GM12878 (cell line): Measurements from ENCODE around the gene KIF5A. TPM values are rescaled to one million over a fixed set of nuclear protein-coding genes. Genes with fewer than 3 reads are reported as not detected.

ENCODE experiments used
- ASH2L ChIP-seq: fragments of 300-600, 200-600 bp; sonication (generic); IDR thresholded peaks from 2 replicates; pipeline ENCODE4 v1.6.1; 2017; ENCODE audit warnings: low read depth, mild to moderate bottlenecking, borderline replicate concordance
- CBFB ChIP-seq: IDR thresholded peaks from 2 replicates; pipeline ENCODE4 v1.6.1; 2016; ENCODE audit warnings: antibody characterized with exemption, low read depth
- CBX5 ChIP-seq: sonication (generic); IDR thresholded peaks from 2 replicates; pipeline ENCODE4 v1.6.1; 2016; ENCODE audit warnings: low read depth, moderate library complexity, mild to moderate bottlenecking, inconsistent platforms
- CHD4 ChIP-seq: fragments of 200-600 bp; sonication (generic); IDR thresholded peaks from 2 replicates; pipeline ENCODE4 v1.6.1; 2016; ENCODE audit warnings: mild to moderate bottlenecking
- FOXK2 ChIP-seq: fragments of 450-650 bp; IDR thresholded peaks from 2 replicates; pipeline ENCODE4 v1.6.1; 2017; ENCODE audit warnings: mild to moderate bottlenecking, moderate library complexity
- IKZF2 ChIP-seq, 2 experiments: fragments of 450-650 bp; IDR thresholded peaks; 2 replicates each; pipeline ENCODE4 v1.6.1; 2017; ENCODE audit warnings: mild to moderate bottlenecking in 2 of 2, moderate library complexity in 2 of 2
- IRF5 ChIP-seq: fragments of 450-650 bp; IDR thresholded peaks from 2 replicates; pipeline ENCODE4 v1.6.1; 2017; ENCODE audit warnings: borderline replicate concordance
- NFIC ChIP-seq: IDR thresholded peaks from 2 replicates; pipeline ENCODE4 v1.6.1; 2012; ENCODE audit warnings: low read depth, mild to moderate bottlenecking, inconsistent platforms, low read length, moderate library complexity
- PML ChIP-seq: IDR thresholded peaks from 2 replicates; pipeline ENCODE4 v1.6.1; 2012; ENCODE audit warnings: low read length, inconsistent platforms
- RAD21 ChIP-seq: IDR thresholded peaks from 2 replicates; pipeline ENCODE4 v1.6.1; 2011; ENCODE audit warnings: mild to moderate bottlenecking, low read depth, low read length, moderate library complexity; ENCODE audit not compliant: insufficient read depth
- SIN3A ChIP-seq: IDR thresholded peaks from 2 replicates; pipeline ENCODE4 v1.6.1; 2012; ENCODE audit warnings: low read depth, low read length, improper control_type of control experiment
- SIX5 ChIP-seq: IDR thresholded peaks from 2 replicates; pipeline ENCODE4 v1.6.1; 2011; ENCODE audit warnings: mild to moderate bottlenecking, low read depth, low read length, moderate library complexity; ENCODE audit not compliant: severe bottlenecking
- SPI1 ChIP-seq: IDR thresholded peaks from 2 replicates; pipeline ENCODE4 v1.6.1; 2011; ENCODE audit warnings: low read depth, mild to moderate bottlenecking, low read length, moderate library complexity, borderline replicate concordance; ENCODE audit not compliant: insufficient read depth
- SREBF1 ChIP-seq: IDR thresholded peaks from 2 replicates; pipeline ENCODE4 v1.6.1; 2012; ENCODE audit warnings: mild to moderate bottlenecking, low read length
- SRF ChIP-seq, 2 experiments: IDR thresholded peaks; 2 replicates each; pipeline ENCODE4 v1.6.1; 2011; ENCODE audit warnings: low read depth in 2 of 2, low read length in 2 of 2, mild to moderate bottlenecking in 1 of 2, moderate library complexity in 1 of 2
- TCF12 ChIP-seq: IDR thresholded peaks from 2 replicates; pipeline ENCODE4 v1.6.1; 2011; ENCODE audit warnings: low read depth, mild to moderate bottlenecking, low read length
- ZBED1 ChIP-seq: IDR thresholded peaks from 2 replicates; pipeline ENCODE4 v1.6.1; 2016; ENCODE audit warnings: borderline replicate concordance
- ZBTB4 ChIP-seq: fragments of 450-650 bp; formaldehyde crosslinking; IDR thresholded peaks from 2 replicates; pipeline ENCODE4 v1.4.0; 2022; ENCODE audit warnings: mild to moderate bottlenecking, moderate library complexity
- ZBTB40 ChIP-seq: fragments of 450-650 bp; IDR thresholded peaks from 2 replicates; pipeline ENCODE4 v1.6.1; 2016; ENCODE audit warnings: mild to moderate bottlenecking, moderate library complexity, borderline replicate concordance
- ZNF384 ChIP-seq: IDR thresholded peaks from 2 replicates; pipeline ENCODE4 v1.6.1; 2012; ENCODE audit warnings: low read depth, mild to moderate bottlenecking, low read length, improper control_type of control experiment, borderline replicate concordance
- polyA plus RNA-seq, 11 experiments: library from polyadenylated mRNA; depleted of rRNA in 4 of 11; unstranded in 6 of 11; stranded (reverse) in 5 of 11; fragments of >200 nt; fragmentation: Nextera tagmentation in 4 of 11; fragmentation: Illumina TruSeq in 1 of 11; extraction: Ambion mirVana in 4 of 11; extraction: Trizol in 1 of 11; gene quantifications; 1 replicate in 1 of 11; 2 replicates in 10 of 11; pipeline versions ENCODE4 v1.2.1 to v1.2.3, GENCODE V29; 2011 to 2016; ENCODE audit warnings: inconsistent platforms in 2 of 11, missing spikeins in 2 of 11, low read depth in 1 of 11
- total RNA-seq, 4 experiments: library from RNA; depleted of rRNA in 3 of 4; stranded (reverse); fragments of >200 nt in 3 of 4; fragmentation: Illumina TruSeq in 1 of 4; extraction: Trizol in 1 of 4; gene quantifications; 2 replicates each; pipeline versions ENCODE4 v1.2.1 to v1.2.3, GENCODE V29; 2013 to 2021

The KIF5A gene
- total and polyA plus RNA-seq, 10 of the 15 experiments (the other 5 are each of a cell fraction or from before 2014, with no cell fraction given), result 0.35 to 2.9 (median 0.97) TPM

GRCh38 chr12:57522011-57522886 is 27.6 kb upstream of the KIF5A start, which contains the start of gene MBD6 (continued):
- TF ChIP-seq SIX5 (no peak), TCF12 (peak; percentile 54; the same call in 1 of the 2 replicates), CHD4 (no peak), SRF (IDR thresholded peaks at IDR 0.05; ENCODE audit: low read depth in 2 of 2, low read length in 2 of 2) (no peak), ZNF384 (no peak), CBFB (0 out of 2 replicates have a peak, but pooled peaks have one; percentile 26), IKZF2 (IDR thresholded peaks at IDR 0.05) (peak; percentile 86 to 92), SREBF1 (no peak), ZBTB40 (no peak), ZBTB4 (CRISPR knock-in tag) (no peak), ASH2L (no peak), CBX5 (no peak), ZBED1 (peak; percentile 99), SIN3A (peak; percentile 53; the same call in 1 of the 2 replicates), PML (peak; percentile 37; the same call in 1 of the 2 replicates), SPI1 (peak; percentile 48; the same call in 1 of the 2 replicates), NFIC (no peak; the same call in 1 of the 2 replicates), FOXK2 (peak; percentile 74), RAD21 (no peak), IRF5 (no peak)
